IMR-90 (cell line): ENCODE data around the gene CRYGN. TPM values are rescaled to one million over a fixed set of nuclear protein-coding genes. Genes with fewer than 3 reads are reported as not detected.

Experiments used
- ATAC-seq: fragments of 200-7000 bp; cut with Tn5 transposase; 2 replicates; pipeline ENCODE4 v1.9.1; 2020; ENCODE audit warnings: low read depth, mild to moderate bottlenecking, moderate library complexity
- BruUV-seq: library from RNA; stranded (reverse); fragments of 400-500 nt; replicated peaks from 2 replicates; lab custom pipeline; 2021; lab: Mats Ljungman, UMichigan
- CTCF ChIA-PET: fragments of 300-600 bp; formaldehyde crosslinking; extraction: SDS; loops from one replicate; lab custom pipeline; 2021; ENCODE audit warnings: antibody characterized with exemption; lab: Yijun Ruan, JAX
- POLR2A ChIA-PET: fragments of 300-600 bp; sonication (Branson Sonifier 250); formaldehyde crosslinking; loops from one replicate; lab custom pipeline; 2022; ENCODE audit warnings: antibody characterized with exemption; ENCODE audit not compliant: unreplicated experiment; lab: Charles Lee
- DNase-seq: peaks from one replicate; pipeline ENCODE4 v3.0.0; 2013
- H2AFZ ChIP-seq: replicated peaks from 2 replicates; pipeline ENCODE3; 2013; ENCODE audit warnings: low read length, mild to moderate bottlenecking; ENCODE audit not compliant: poor library complexity
- H2AK5ac ChIP-seq: 2 replicates; pipeline ENCODE4 v1.6.1; 2013; ENCODE audit warnings: low read depth, low read length, inconsistent platforms
- H2AK9ac ChIP-seq: replicated peaks from 2 replicates; pipeline ENCODE3; 2013; ENCODE audit warnings: mild to moderate bottlenecking, low read depth, low read length, moderate library complexity; ENCODE audit not compliant: poor library complexity
- H2BK120ac ChIP-seq: 2 replicates; pipeline ENCODE4 v1.6.1; 2013; ENCODE audit warnings: low read depth, low read length, inconsistent platforms
- H2BK15ac ChIP-seq: 3 replicates; pipeline ENCODE4 v1.6.1; 2013; ENCODE audit warnings: low read depth, low read length, inconsistent platforms
- H2BK20ac ChIP-seq: 2 replicates; pipeline ENCODE4 v1.6.1; 2013; ENCODE audit warnings: low read depth, mild to moderate bottlenecking, inconsistent platforms, low read length, moderate library complexity
- H2BK5ac ChIP-seq: 2 replicates; pipeline ENCODE4 v1.6.1; 2013; ENCODE audit warnings: mild to moderate bottlenecking, low read depth, low read length, inconsistent platforms; ENCODE audit not compliant: poor library complexity, severe bottlenecking
- H3K14ac ChIP-seq: replicated peaks from 2 replicates; pipeline ENCODE4 v1.6.1; 2013; ENCODE audit warnings: low read depth, low read length, inconsistent platforms
- H3K18ac ChIP-seq: 2 replicates; pipeline ENCODE4 v1.6.1; 2013; ENCODE audit warnings: low read depth, low read length, control low read depth
- H3K23ac ChIP-seq: 2 replicates; pipeline ENCODE4 v1.6.1; 2013; ENCODE audit warnings: low read depth, low read length, inconsistent platforms
- H3K27ac ChIP-seq: 2 replicates; pipeline ENCODE4 v1.5.1; 2013; ENCODE audit warnings: mild to moderate bottlenecking, control low read depth, low read length; ENCODE audit not compliant: insufficient read depth
- H3K27me3 ChIP-seq: 2 replicates; pipeline ENCODE4 v1.6.1; 2013; ENCODE audit warnings: low read length; ENCODE audit not compliant: control insufficient read depth, insufficient read depth
- H3K36me3 ChIP-seq: 2 replicates; pipeline ENCODE4 v1.6.1; 2013; ENCODE audit warnings: low read length, mixed read lengths; ENCODE audit not compliant: control insufficient read depth, insufficient read depth
- H3K4ac ChIP-seq: 2 replicates; pipeline ENCODE4 v1.6.1; 2013; ENCODE audit warnings: low read depth, low read length, inconsistent platforms
- H3K4me1 ChIP-seq: 2 replicates; pipeline ENCODE4 v1.6.1; 2013; ENCODE audit warnings: low read length, mixed read lengths; ENCODE audit not compliant: control insufficient read depth, insufficient read depth
- H3K4me2 ChIP-seq: 2 replicates; pipeline ENCODE4 v1.6.1; 2013; ENCODE audit warnings: low read depth, mild to moderate bottlenecking, control low read depth, low read length, moderate library complexity
- H3K4me3 ChIP-seq: 2 replicates; pipeline ENCODE4 v1.5.1; 2013; ENCODE audit warnings: low read depth, mild to moderate bottlenecking, control low read depth, low read length, moderate library complexity; ENCODE audit not compliant: insufficient read depth
- H3K56ac ChIP-seq: 2 replicates; pipeline ENCODE4 v1.6.1; 2013; ENCODE audit warnings: low read length, inconsistent platforms; ENCODE audit not compliant: insufficient read depth; ENCODE audit errors: extremely low read depth
- H3K79me1 ChIP-seq, 2 experiments: 2 replicates each; pipeline ENCODE4 v1.6.1; 2013; ENCODE audit warnings: low read length in 2 of 2, inconsistent platforms in 1 of 2, low read depth in 1 of 2
- H3K9ac ChIP-seq: 2 replicates; pipeline ENCODE4 v1.6.1; 2013; ENCODE audit warnings: low read depth, low read length, control low read depth
- H3K9me1 ChIP-seq: 2 replicates; pipeline ENCODE4 v1.6.1; 2013; ENCODE audit warnings: low read length, inconsistent platforms; ENCODE audit not compliant: insufficient read depth
- H3K9me3 ChIP-seq: 2 replicates; pipeline ENCODE4 v1.6.1; 2013; ENCODE audit warnings: low read length; ENCODE audit not compliant: control insufficient read depth, insufficient read depth
- H4K20me1 ChIP-seq: 2 replicates; pipeline ENCODE4 v1.6.1; 2013; ENCODE audit warnings: low read length, inconsistent platforms; ENCODE audit not compliant: insufficient read depth
- H4K5ac ChIP-seq: 2 replicates; pipeline ENCODE4 v1.6.1; 2013; ENCODE audit warnings: mild to moderate bottlenecking, low read depth, low read length, control low read depth
- H4K8ac ChIP-seq, 2 experiments: 2 replicates each; pipeline ENCODE4 v1.6.1; 2013; ENCODE audit warnings: low read depth in 2 of 2, low read length in 2 of 2, control low read depth in 1 of 2, inconsistent platforms in 1 of 2
- H4K91ac ChIP-seq: 2 replicates; pipeline ENCODE4 v1.6.1; 2013; ENCODE audit warnings: low read depth, low read length, inconsistent platforms; ENCODE audit not compliant: insufficient read depth
- CTCF ChIP-seq: conservative IDR thresholded peaks from 2 replicates; pipeline ENCODE4 v1.5.1; 2012; ENCODE audit warnings: mild to moderate bottlenecking, low read depth, low read length, improper control_type of control experiment
- NFE2L2 ChIP-seq: fragments of 150-350 bp; IDR thresholded peaks from 2 replicates; pipeline ENCODE4 v1.6.1; 2016; ENCODE audit warnings: low read depth, mild to moderate bottlenecking, low read length
- RAD21 ChIP-seq: IDR thresholded peaks from 2 replicates; pipeline ENCODE4 v1.6.1; 2012; ENCODE audit warnings: low read length, improper control_type of control experiment
- SMC3 ChIP-seq: fragments of 150-350 bp; IDR thresholded peaks from 2 replicates; pipeline ENCODE4 v1.6.1; 2016; ENCODE audit warnings: low read depth, mild to moderate bottlenecking, antibody characterized with exemption, low read length, moderate library complexity
- WGBS, 2 experiments: methylation state at CpG; one replicate each; pipeline versions ENCODE4 v1.1.5 to v1.1.7; 2013; ENCODE audit warnings: missing lambda C conversion rate in 2 of 2; ENCODE audit not compliant: insufficient read length in 1 of 2; ENCODE audit errors: extremely low coverage in 2 of 2; 5-methylcytosine and 5-hydroxymethylcytosine counted together
- dilution Hi-C: fragments of 300-500 bp; cut with HindIII; formaldehyde crosslinking; loops from one replicate; pipeline ENCODE4 v1.14.3; 2018; ENCODE audit warnings: low sequenced_read_pairs; ENCODE audit not compliant: unreplicated experiment
- in situ Hi-C: fragments of 300-500 bp; cut with MboI; formaldehyde crosslinking; loops from 3 replicates; pipeline ENCODE4 v1.14.3; 2019; ENCODE audit warnings: low sequenced_read_pairs, inconsistent platforms, mixed read lengths
- intact Hi-C: fragments of 100-400 bp; cut with micrococcal nuclease; formaldehyde crosslinking; loops from 2 replicates; pipeline ENCODE4 v1.10.0; 2022
- polyA plus RNA-seq, 3 experiments: library from polyadenylated mRNA; depleted of rRNA; stranded (reverse); fragments of >200 nt; gene quantifications; 2 replicates each; pipeline ENCODE4 v1.2.3, GENCODE V29; 2012; ENCODE audit warnings: low replicate concordance in 1 of 3
- total RNA-seq: library from RNA; depleted of rRNA; stranded (reverse); fragments of >200 nt; gene quantifications from 2 replicates; pipeline ENCODE4 v1.2.3, GENCODE V29; 2012

CRYGN gene
- total and polyA plus RNA-seq, 2 of the 4 experiments (the other 2 are of a cell fraction): not detected

- Histone ChIP-seq H2BK15ac (peak overlapping the region; percentile 28; the same call in 1 of the 3 replicates), H4K8ac (peak overlapping the region in 1 of 2 experiments; percentile 11; a peak in 2 of 4 replicates), H2BK20ac (no peak overlapping the region), H3K4ac (peak overlapping the region; percentile 30; the same call in 1 of the 2 replicates), H3K14ac (no peak overlapping the region), H3K9me1 (no peaks in the 10 kb centered on the region), H4K5ac (peak overlapping the region; percentile 19; the same call in 1 of the 2 replicates), H4K91ac (peak overlapping the region; percentile 38), H2AK5ac (peak overlapping the region; percentile 58; the same call in 1 of the 2 replicates), H3K23ac (peak overlapping the region; percentile 48; the same call in 1 of the 2 replicates), H3K79me1 (no peaks in the 10 kb centered on the region), H3K9me3 (no peaks in the 10 kb centered on the region), H3K27me3 (no peaks in the 10 kb centered on the region; the same call in none of the 2 replicates), H3K4me2 (peak overlapping the region; percentile 64; the same call in 1 of the 2 replicates), H2AK9ac (peak overlapping the region; percentile 51), H2BK120ac (peak overlapping the region; percentile 57; the same call in 1 of the 2 replicates), H3K9ac (peak overlapping the region; percentile 27; the same call in 1 of the 2 replicates), H3K27ac (no peak overlapping the region), H3K4me1 (no peaks in the 10 kb centered on the region; the same call in 1 of the 2 replicates), H2BK5ac (no peak overlapping the region), H3K56ac (no peak overlapping the region), H3K36me3 (no peaks in the 10 kb centered on the region), H4K20me1 (no peaks in the 10 kb centered on the region), H3K18ac (no peak overlapping the region), H2AFZ (peak overlapping the region; percentile 93), H3K4me3 (peak overlapping the region; percentile 36)
- dilution Hi-C loops: no loop called here
- peak; percentile 93 for TF ChIP-seq CTCF
- TF ChIP-seq SMC3: peak; percentile 85
- peak; percentile 82 for TF ChIP-seq RAD21
- TF ChIP-seq NFE2L2: no peak
- BruUV-seq: no TSS peak
- intact Hi-C loops: loop anchor here (1.0 kb wide), 2 partner anchors 80 to 133 kb away; no protein-coding TSS in a partner anchor
- WGBS, 2 experiments: 17% methylated on average over 24 of the region's 61 CpGs; no CpG with 5 or more reads in 1 of the 2 experiments
- ChIA-PET CTCF (interaction anchor here (0.6 to 2.2 kb wide), 12 partner anchors 66 to 310 kb away, joined by 3 to 12 read pairs (median 5); partner anchors contain the start of genes NUB1 and RHEB), POLR2A (no interaction called here)
- ATAC-seq (peak; percentile 96), DNase-seq (peak; percentile 41)
- in situ Hi-C loops: loop anchor here (5.0 kb wide), 1 partner anchor 81 kb away; no protein-coding TSS in a partner anchor
Observed at GRCh38 chr7:151448261-151449252, 8.6 kb upstream of the CRYGN start.
